K562 (cell line): ENCODE measurements around the gene OLAH. TPM values are rescaled to one million over a fixed set of nuclear protein-coding genes. Genes with fewer than 3 reads are reported as not detected.

Experiments
- ATAC-seq: fragments of 200-7000 bp; cut with Tn5 transposase; 3 replicates; pipeline ENCODE4 v1.9.1; 2020; ENCODE audit warnings: moderate library complexity
- BruUV-seq: library from RNA; stranded (reverse); fragments of 400-500 nt; replicated peaks from 2 replicates; lab custom pipeline; 2021; lab: Mats Ljungman, UMichigan
- CTCF ChIA-PET: fragments of 300-600 bp; formaldehyde crosslinking; extraction: SDS; loops from one replicate; lab custom pipeline; 2021; ENCODE audit warnings: low intra/inter-chr PET ratio; lab: Yijun Ruan, JAX
- POLR2A ChIA-PET: fragments of 300-600, 350-650 bp; sonication (Branson Sonifier 250); formaldehyde crosslinking; extraction: SDS; loops from one replicate; lab custom pipeline; 2021; ENCODE audit warnings: antibody characterized with exemption, inconsistent platforms; lab: Yijun Ruan, JAX
- DNase-seq, 4 experiments: peaks; one replicate each; pipeline versions ENCODE4 v3.0.0 to v3.0.0-alpha.2; 2011 to 2018; ENCODE audit warnings: low spot score in 3 of 4, mixed read lengths in 3 of 4; ENCODE audit errors: extremely low read depth in 1 of 4
- FAIRE-seq: peaks from 2 replicates; lab custom pipeline; 2011; peaks lifted over from hg19 to GRCh38; lab: Jason Lieb, UNC
- H2AFZ ChIP-seq: 2 replicates; pipeline ENCODE4 v1.6.0; 2011; ENCODE audit warnings: low read depth, low read length, control low read depth, inconsistent platforms
- H3K27ac ChIP-seq: fragments of 200-600 bp; 3 replicates; pipeline ENCODE4 v1.8.0; 2011; ENCODE audit warnings: low read depth, mild to moderate bottlenecking, control low read depth, inconsistent platforms, low read length, moderate library complexity, mixed read lengths; ENCODE audit errors: extremely low read depth
- H3K27me3 ChIP-seq, 2 experiments: fragments of 300-600 bp in 1 of 2; 2 replicates in 1 of 2; 3 replicates in 1 of 2; pipeline versions ENCODE4 v1.6.0 to v1.8.0; 2011; ENCODE audit warnings: inconsistent platforms in 2 of 2, low read length in 2 of 2, mild to moderate bottlenecking in 1 of 2, mixed read lengths in 1 of 2, moderate library complexity in 1 of 2; ENCODE audit not compliant: control insufficient read depth in 2 of 2, insufficient read depth in 2 of 2
- H3K36me3 ChIP-seq: fragments of 300-600 bp; 3 replicates; pipeline ENCODE4 v1.8.0; 2011; ENCODE audit warnings: mild to moderate bottlenecking, low read length, inconsistent platforms; ENCODE audit not compliant: control insufficient read depth, insufficient read depth
- H3K4me1 ChIP-seq, 2 experiments: fragments of 200-600 bp in 1 of 2; replicated peaks in 1 of 2; 2 replicates in 1 of 2; 3 replicates in 1 of 2; pipeline versions ENCODE4 v1.5.1 to v1.8.0; 2011; ENCODE audit warnings: inconsistent platforms in 2 of 2, low read length in 2 of 2, mild to moderate bottlenecking in 1 of 2, mixed read lengths in 1 of 2, moderate library complexity in 1 of 2; ENCODE audit not compliant: control insufficient read depth in 2 of 2, insufficient read depth in 2 of 2
- H3K4me2 ChIP-seq: 2 replicates; pipeline ENCODE4 v1.6.1; 2011; ENCODE audit warnings: low read length, control low read depth, inconsistent platforms, mixed read lengths; ENCODE audit not compliant: insufficient read depth
- H3K4me3 ChIP-seq: fragments of 200-600 bp; sonication (generic), shearing (Covaris generic); 2 replicates; pipeline ENCODE4 v1.5.1; 2016; ENCODE audit warnings: control low read depth, inconsistent platforms
- H3K79me2 ChIP-seq: fragments of 200-600 bp; 3 replicates; pipeline ENCODE4 v1.8.0; 2011; ENCODE audit warnings: low read length, inconsistent platforms; ENCODE audit not compliant: control insufficient read depth, insufficient read depth
- H3K9ac ChIP-seq, 2 experiments: 2 replicates each; pipeline versions ENCODE4 v1.6.0 to v1.6.1; 2011; ENCODE audit warnings: low read depth in 2 of 2, low read length in 2 of 2, control low read depth in 1 of 2, inconsistent platforms in 1 of 2, mild to moderate bottlenecking in 1 of 2, mixed read lengths in 1 of 2; ENCODE audit not compliant: insufficient read depth in 1 of 2
- H3K9me1 ChIP-seq: one replicate; pipeline ENCODE4 v1.6.0; 2011; ENCODE audit warnings: inconsistent platforms, mild to moderate bottlenecking, low read length, moderate library complexity; ENCODE audit not compliant: control insufficient read depth, insufficient read depth
- H3K9me3 ChIP-seq: replicated peaks from 2 replicates; pipeline ENCODE4 v1.5.1; 2011; ENCODE audit warnings: low read depth, low read length, inconsistent platforms; ENCODE audit not compliant: control insufficient read depth, insufficient read depth
- H4K20me1 ChIP-seq: replicated peaks from 2 replicates; pipeline ENCODE4 v1.6.1; 2011; ENCODE audit warnings: low read length, inconsistent platforms, mixed read lengths; ENCODE audit not compliant: control insufficient read depth, insufficient read depth
- FUS ChIP-seq: fragments of 200-400 bp; formaldehyde crosslinking; optimal IDR thresholded peaks from 2 replicates; pipeline ENCODE3; 2017; ENCODE audit warnings: low read depth, low read length
- HNRNPH1 ChIP-seq: fragments of 200-400 bp; formaldehyde crosslinking; optimal IDR thresholded peaks from 2 replicates; pipeline ENCODE3; 2017; ENCODE audit warnings: low read depth, mild to moderate bottlenecking, low read length, moderate library complexity
- KDM5B ChIP-seq: fragments of 200-600 bp; sonication (generic); IDR thresholded peaks from 2 replicates; pipeline ENCODE4 v1.6.1; 2012; ENCODE audit warnings: low read depth, mild to moderate bottlenecking, moderate library complexity, low read length, control low read depth, inconsistent platforms; ENCODE audit not compliant: insufficient replicate concordance
- NCOA6 ChIP-seq: fragments of 450-650 bp; IDR thresholded peaks from 2 replicates; pipeline ENCODE4 v1.6.1; 2017; ENCODE audit warnings: mild to moderate bottlenecking
- PURB ChIP-seq: sonication (generic); formaldehyde crosslinking; IDR thresholded peaks from 2 replicates; pipeline ENCODE4 v1.9.0; 2021; ENCODE audit warnings: low read depth, mild to moderate bottlenecking, missing genetic modification reagents
- SMAD2 ChIP-seq: fragments of 150-350 bp; IDR thresholded peaks from 2 replicates; pipeline ENCODE4 v1.6.1; 2014; ENCODE audit warnings: low read depth, mild to moderate bottlenecking, low read length
- SMARCE1 ChIP-seq: fragments of 450-650 bp; IDR thresholded peaks from 2 replicates; pipeline ENCODE4 v1.7.1; 2016; ENCODE audit warnings: mild to moderate bottlenecking
- TEAD4 ChIP-seq, 2 experiments: sonication (generic) in 1 of 2; formaldehyde crosslinking in 1 of 2; IDR thresholded peaks; 2 replicates each; pipeline versions ENCODE4 v1.6.1 to v1.8.0; 2012 to 2022; ENCODE audit warnings: borderline replicate concordance in 1 of 2, inconsistent platforms in 1 of 2, low read length in 1 of 2, mild to moderate bottlenecking in 1 of 2, missing genetic modification reagents in 1 of 2
- ZNF197 ChIP-seq: fragments of 200-800 bp; sonication (Bioruptor generic); IDR thresholded peaks from 2 replicates; pipeline ENCODE4 v1.6.1; 2016; ENCODE audit warnings: low read depth, missing genetic modification characterization, missing compliant biosample characterization
- ZNF217 ChIP-seq: sonication (generic); formaldehyde crosslinking; IDR thresholded peaks from 2 replicates; pipeline ENCODE4 v1.8.0; 2022; ENCODE audit warnings: mild to moderate bottlenecking, missing genetic modification reagents
- ZNF277 ChIP-seq: fragments of 250-450 bp; sonication (Bioruptor Pico); IDR thresholded peaks from 2 replicates; pipeline ENCODE4 v1.8.0; 2022; ENCODE audit warnings: inconsistent platforms, mild to moderate bottlenecking, moderate library complexity, borderline replicate concordance
- ZNF282 ChIP-seq: sonication (generic); formaldehyde crosslinking; IDR thresholded peaks from 2 replicates; pipeline ENCODE4 v1.8.1; 2023; ENCODE audit warnings: missing genetic modification reagents
- ZNF518B ChIP-seq: fragments of 250-450 bp; sonication (Bioruptor Pico); IDR thresholded peaks from 2 replicates; pipeline ENCODE4 v1.5.0; 2021; ENCODE audit warnings: mild to moderate bottlenecking, moderate library complexity
- ZNF699 ChIP-seq: fragments of 250-450 bp; sonication (Bioruptor Pico); IDR thresholded peaks from 2 replicates; pipeline ENCODE4 v1.8.0; 2021; ENCODE audit warnings: mild to moderate bottlenecking, moderate library complexity; ENCODE audit not compliant: insufficient replicate concordance
- ZNF707 ChIP-seq: fragments of 250-450 bp; sonication (Bioruptor Pico); conservative IDR thresholded peaks from 2 replicates; pipeline ENCODE4 v1.8.0; 2022; ENCODE audit warnings: inconsistent platforms, mild to moderate bottlenecking, moderate library complexity
- WGBS: fragments of 100-300 bp; shearing (Covaris generic); methylation state at CpG from one replicate; pipeline ENCODE4 v1.1.6; 2016; ENCODE audit warnings: low coverage, mixed read lengths; ENCODE audit not compliant: insufficient coverage; ENCODE audit errors: missing lambda C conversion rate; 5-methylcytosine and 5-hydroxymethylcytosine counted together
- in situ Hi-C: fragments of 300-500 bp; cut with MboI; formaldehyde crosslinking; loops from 4 replicates; pipeline ENCODE4 v1.15.0; 2018; ENCODE audit warnings: inconsistent platforms, mixed read lengths
- intact Hi-C: fragments of 100-400 bp; cut with micrococcal nuclease; formaldehyde crosslinking; loops from 2 replicates; pipeline ENCODE4 v1.14.2; 2022
- polyA plus RNA-seq, 8 experiments: library from polyadenylated mRNA; depleted of rRNA in 4 of 8; stranded (reverse) in 5 of 8; unstranded in 3 of 8; fragments of >200 nt; fragmentation: Nextera tagmentation in 2 of 8; fragmentation: Illumina TruSeq in 1 of 8; extraction: Ambion mirVana in 2 of 8; extraction: Trizol in 1 of 8; gene quantifications; 2 replicates each; pipeline versions ENCODE4 v1.2.1 to v1.2.3, GENCODE V29; 2011 to 2014; ENCODE audit warnings: inconsistent platforms in 1 of 8, missing spikeins in 1 of 8
- total RNA-seq, 7 experiments: library from RNA; depleted of rRNA in 6 of 7; stranded (reverse); fragments of >200 nt in 6 of 7; fragmentation: Illumina TruSeq in 2 of 7; extraction: Trizol in 2 of 7; gene quantifications; 2 replicates each; pipeline versions ENCODE4 v1.2.1 to v1.2.3, GENCODE V29; 2011 to 2021; ENCODE audit warnings: low replicate concordance in 1 of 7

Gene OLAH
- total and polyA plus RNA-seq, 9 of the 15 experiments (the other 6 are each of a cell fraction or from before 2014, with no cell fraction given): 0.11 to 0.45 (median 0.18) TPM; not detected in 3

- Histone ChIP-seq H3K36me3 (peaks cover 10% of the 10 kb centered on the region; the same call in 2 of the 3 replicates), H3K9ac (no peak overlapping the region), H3K4me3 (no peak overlapping the region), H3K4me1 (no peaks in the 10 kb centered on the region), H3K4me2 (no peak overlapping the region), H3K79me2 (no peaks in the 10 kb centered on the region), H3K9me1 (no peaks in the 10 kb centered on the region), H3K27me3 (no peaks in the 10 kb centered on the region), H2AFZ (no peak overlapping the region), H3K27ac (no peak overlapping the region), H3K9me3 (no peaks in the 10 kb centered on the region), H4K20me1 (no peaks in the 10 kb centered on the region)
- intact Hi-C loops (no loop called here), in situ Hi-C loops (no loop called here)
- no TSS peak for BruUV-seq
- DNase-seq (no peak), ATAC-seq (no peak), FAIRE-seq (no peak)
- ChIA-PET POLR2A (no interaction called here), CTCF (no interaction called here)
- 73% methylated on average over 5 of the region's 5 CpGs for WGBS
- TF ChIP-seq TEAD4 (IDR thresholded peaks at IDR 0.05; ENCODE audit: low read length): no peak
- TF ChIP-seq TEAD4 (CRISPR knock-in tag; IDR thresholded peaks at IDR 0.05; ENCODE audit: borderline replicate concordance): no peak
- no peak for TF ChIP-seq NCOA6
- no peak for TF ChIP-seq ZNF518B
- no peak for TF ChIP-seq SMARCE1
- TF ChIP-seq ZNF277 (CRISPR knock-in tag): no peak
- no peak for TF ChIP-seq KDM5B
- TF ChIP-seq ZNF217 (CRISPR knock-in tag): no peak
- TF ChIP-seq SMAD2: no peak
- TF ChIP-seq ZNF699 (CRISPR knock-in tag): no peak
- no peak for TF ChIP-seq FUS
- TF ChIP-seq HNRNPH1: no peak
- TF ChIP-seq ZNF197: no peak
- no peak for TF ChIP-seq PURB (CRISPR knock-in tag)
- no peak for TF ChIP-seq ZNF282 (CRISPR knock-in tag)
- no peak for TF ChIP-seq ZNF707 (CRISPR knock-in tag)
These were observed 76.8 kb downstream of the OLAH start for GRCh38 chr10:15120523-15120922.
